ENCODE results near the gene ITIH3.

The ITIH3 gene

DNA sequence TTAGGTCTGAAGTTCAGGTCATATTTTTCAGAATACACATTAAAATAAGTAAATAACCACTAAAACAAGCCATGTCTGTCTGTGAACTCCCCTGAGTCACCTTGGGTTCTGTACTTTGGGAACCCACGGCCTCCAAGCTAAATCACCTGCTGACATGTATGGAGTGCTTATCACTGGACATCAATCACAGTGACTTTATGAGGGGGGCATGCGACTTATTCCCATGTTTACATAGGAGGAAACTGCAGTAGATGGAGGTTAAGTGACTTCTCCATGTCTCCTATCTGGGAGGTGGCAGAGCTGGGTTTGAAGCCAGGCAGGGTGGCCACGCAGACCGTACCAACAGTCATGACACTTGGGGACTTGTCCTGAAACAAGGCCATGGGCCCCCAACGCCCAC, 27.8 kb downstream of the ITIH3 start:
- Mint-ChIP-seq H3K4me3 (no peak overlapping the region), H3K36me3 (peaks cover 3% of the 10 kb centered on the region), H3K4me1 (ENCODE audit: low read depth) (no peaks in the 10 kb centered on the region), H3K27ac (no peak overlapping the region), H3K9me3 (ENCODE audit: low read depth) (no peaks in the 10 kb centered on the region), H3K27me3 (no peaks in the 10 kb centered on the region)

DNA sequence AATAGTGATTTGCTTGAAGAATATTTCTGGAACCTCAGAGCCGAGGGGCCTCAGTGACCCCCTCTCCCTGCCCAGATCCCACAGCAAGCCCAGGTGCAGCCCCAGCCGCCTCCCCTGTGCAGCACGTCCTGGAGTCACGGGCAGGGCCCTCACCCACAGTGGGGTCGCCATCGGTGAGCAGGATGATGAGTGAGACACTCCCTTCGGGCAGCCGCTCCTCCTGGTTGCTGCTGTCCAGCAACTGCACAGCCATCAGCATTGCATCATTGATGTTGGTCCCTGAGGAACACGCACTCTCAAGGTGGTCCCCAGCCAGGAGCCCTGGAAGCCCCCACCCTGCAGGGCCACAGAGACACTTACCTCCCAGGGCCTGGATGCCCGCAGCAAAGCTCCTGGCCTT, 29.4 kb downstream of the ITIH3 start:
- H3K27ac Mint-ChIP-seq: no peak overlapping the region
- peaks cover 3% of the 10 kb centered on the region for H3K36me3 Mint-ChIP-seq
- no peaks in the 10 kb centered on the region for H3K27me3 Mint-ChIP-seq

DNA sequence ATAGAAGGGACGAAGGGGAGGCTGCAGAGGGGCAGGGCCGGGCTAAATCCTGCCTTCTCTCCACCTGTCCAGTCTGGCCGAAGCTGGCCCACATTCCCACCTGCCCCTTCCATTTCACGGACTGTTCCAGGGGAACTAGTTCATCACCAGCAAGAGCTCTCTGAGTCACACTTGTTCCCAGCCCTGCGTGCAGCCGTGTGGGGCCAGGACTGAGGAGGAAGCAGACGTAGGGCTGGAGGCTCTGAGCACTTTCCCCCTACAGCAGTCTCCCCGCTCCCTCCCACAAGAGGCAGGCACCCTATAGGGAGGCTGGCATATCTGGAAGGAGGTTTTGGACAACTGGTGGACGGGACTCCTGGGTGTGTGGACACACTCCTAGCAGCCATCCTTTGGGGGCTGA, 32.8 kb downstream of the ITIH3 start:
- no peaks in the 10 kb centered on the region for H3K4me1 Mint-ChIP-seq (ENCODE audit: low read depth)
- H3K9me3 Mint-ChIP-seq (ENCODE audit: low read depth): no peaks in the 10 kb centered on the region
- H3K4me3 Mint-ChIP-seq: no peak overlapping the region
- H3K27me3 Mint-ChIP-seq: no peaks in the 10 kb centered on the region
- no peak overlapping the region for H3K27ac Mint-ChIP-seq
- H3K36me3 Mint-ChIP-seq: peaks cover 3% of the 10 kb centered on the region

More for the DNA sequence above, 29.4 kb downstream of the ITIH3 start:
- Mint-ChIP-seq H3K9me3 (ENCODE audit: low read depth) (no peaks in the 10 kb centered on the region), H3K4me1 (ENCODE audit: low read depth) (no peaks in the 10 kb centered on the region), H3K4me3 (no peak overlapping the region)

DNA sequence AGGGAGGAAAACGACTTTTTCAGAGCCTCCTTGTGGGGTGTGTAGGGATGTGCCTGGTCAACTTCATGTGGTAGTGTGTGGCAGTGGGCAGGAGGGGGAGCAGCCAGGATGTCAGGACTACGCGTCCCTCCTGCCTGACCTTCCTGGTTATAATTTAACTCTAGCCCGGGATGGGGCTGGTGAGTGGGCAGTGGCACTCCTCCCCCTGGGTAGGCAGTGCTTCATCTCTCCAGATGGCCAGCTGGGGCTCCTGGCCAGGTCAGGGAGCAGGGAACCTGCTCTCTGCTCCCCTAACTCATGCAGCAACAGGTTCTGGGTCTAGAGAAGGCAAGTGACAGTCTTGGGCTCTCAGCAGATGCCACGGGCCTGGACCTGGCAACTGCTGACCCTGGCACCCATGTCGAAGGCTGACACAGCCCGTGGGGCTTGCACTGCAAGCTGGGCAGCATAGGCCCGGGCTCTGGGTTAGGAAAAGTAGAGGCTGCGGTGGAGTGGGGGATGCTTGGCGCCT, 33.3 kb downstream of the ITIH3 start:
- H3K4me1 Mint-ChIP-seq (ENCODE audit: low read depth): no peaks in the 10 kb centered on the region
- no peak overlapping the region for H3K27ac Mint-ChIP-seq
- H3K36me3 Mint-ChIP-seq: peaks cover 3% of the 10 kb centered on the region
- H3K27me3 Mint-ChIP-seq: no peaks in the 10 kb centered on the region
- no peak overlapping the region for H3K4me3 Mint-ChIP-seq
- no peaks in the 10 kb centered on the region for H3K9me3 Mint-ChIP-seq (ENCODE audit: low read depth)

DNA sequence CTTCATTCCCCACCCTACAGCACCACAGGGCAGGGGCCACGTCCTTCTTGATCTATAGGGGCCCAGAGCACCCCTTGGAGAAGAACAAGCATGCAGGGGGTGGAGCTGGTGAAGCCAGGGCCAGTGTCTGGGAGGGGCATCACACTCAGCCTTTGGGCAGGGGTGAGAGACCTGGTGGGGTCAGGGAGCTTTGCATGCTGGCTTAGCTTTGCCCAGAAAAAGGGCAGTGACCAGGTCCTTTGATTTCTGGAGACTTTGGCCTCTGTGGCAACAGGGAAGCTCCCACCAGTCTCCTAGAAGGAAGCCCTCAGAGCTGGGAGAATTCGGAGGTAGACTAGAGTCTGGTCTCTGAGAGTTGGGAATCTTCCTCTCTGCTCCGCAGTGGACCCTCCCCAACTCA, 34.9 kb downstream of the ITIH3 start:
- H3K4me1 Mint-ChIP-seq (ENCODE audit: low read depth): no peaks in the 10 kb centered on the region

DNA sequence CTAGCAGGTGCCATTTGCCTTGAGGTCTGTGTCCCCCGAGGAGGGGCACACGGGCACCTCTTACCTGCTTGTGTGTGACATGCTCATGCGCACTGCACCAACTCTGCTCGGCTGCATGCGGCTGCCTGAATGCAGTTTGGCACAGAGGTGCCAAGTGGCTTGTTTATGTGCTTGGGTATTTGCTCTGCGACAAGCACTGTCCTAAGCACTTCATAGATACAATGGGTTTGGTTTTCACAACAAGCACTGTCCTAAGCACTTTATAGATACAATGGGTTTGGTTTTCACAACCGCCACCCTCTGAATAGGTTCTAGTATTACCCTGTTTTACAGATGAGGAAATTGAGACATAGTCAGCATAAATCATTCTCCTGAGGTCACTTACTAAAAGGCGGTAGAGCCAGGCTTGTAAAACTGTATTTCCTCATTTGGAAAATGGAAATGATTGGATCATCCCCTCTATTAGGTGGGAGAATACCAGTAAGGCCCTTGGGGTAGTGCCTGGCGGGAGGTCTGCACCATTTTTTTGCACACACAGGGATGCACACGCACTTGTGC, 35.4 kb downstream of the ITIH3 start:
- H3K4me3 Mint-ChIP-seq: no peak overlapping the region
- H3K27ac Mint-ChIP-seq: no peak overlapping the region
- H3K27me3 Mint-ChIP-seq: no peaks in the 10 kb centered on the region
- no peaks in the 10 kb centered on the region for H3K4me1 Mint-ChIP-seq (ENCODE audit: low read depth)
- H3K36me3 Mint-ChIP-seq: peaks cover 1% of the 10 kb centered on the region
- H3K9me3 Mint-ChIP-seq (ENCODE audit: low read depth): no peaks in the 10 kb centered on the region

More for the DNA sequence above, 34.9 kb downstream of the ITIH3 start:
- H3K36me3 Mint-ChIP-seq: peaks cover 3% of the 10 kb centered on the region
- no peaks in the 10 kb centered on the region for H3K9me3 Mint-ChIP-seq (ENCODE audit: low read depth)
- H3K27me3 Mint-ChIP-seq: no peaks in the 10 kb centered on the region
- no peak overlapping the region for H3K27ac Mint-ChIP-seq
- H3K4me3 Mint-ChIP-seq: no peak overlapping the region

DNA sequence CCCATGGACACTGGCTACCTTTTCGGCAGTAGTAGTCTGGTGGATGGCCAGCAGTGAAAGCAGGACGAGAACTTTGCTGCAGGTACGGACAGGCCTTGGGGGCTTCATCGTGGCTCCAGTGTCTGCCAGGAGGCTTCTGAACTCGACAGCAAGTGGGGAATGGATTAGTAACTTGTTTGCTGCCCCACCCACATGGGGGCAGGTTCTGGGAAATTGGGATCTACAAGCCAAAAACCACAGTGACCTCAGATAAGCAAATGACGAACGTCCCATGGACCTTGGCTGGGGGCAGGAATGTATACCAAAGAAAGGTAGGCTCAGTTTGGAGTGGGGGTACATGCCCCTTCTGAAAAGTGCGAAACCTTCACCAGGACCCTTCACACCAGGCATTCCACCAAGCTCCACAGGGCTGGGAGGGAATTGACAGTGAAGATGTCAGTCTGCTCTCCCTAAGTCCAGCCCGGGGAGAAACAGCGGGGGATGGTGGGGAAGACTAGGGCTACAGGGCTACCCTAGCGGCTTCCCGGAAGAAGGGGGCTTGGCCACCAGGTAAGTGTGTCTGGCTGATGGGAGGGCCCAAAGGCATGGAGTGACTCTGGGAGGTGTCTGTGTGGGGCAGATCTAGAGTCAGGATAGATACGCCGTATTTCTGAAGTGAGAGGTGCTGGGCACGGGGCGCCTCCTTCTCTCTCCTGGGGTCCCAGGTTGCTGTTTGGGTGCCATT, 36.1 kb downstream of the ITIH3 start, which contains the start of gene ITIH4:
TSS of gene ITIH4 (minus strand) at position 138 of the 724 bp plus-strand sequence. CDS start at position 108, 30 bp downstream.
- no peaks in the 10 kb centered on the region for H3K9me3 Mint-ChIP-seq (ENCODE audit: low read depth)
- H3K27ac Mint-ChIP-seq: no peak within 1 kb of the TSS
- H3K4me1 Mint-ChIP-seq (ENCODE audit: low read depth): no peaks in the 10 kb centered on the region
- no peaks in the 10 kb centered on the region for H3K27me3 Mint-ChIP-seq
- no peaks in the 10 kb centered on the region for H3K36me3 Mint-ChIP-seq
- H3K4me3 Mint-ChIP-seq: no peak within 1 kb of the TSS

DNA sequence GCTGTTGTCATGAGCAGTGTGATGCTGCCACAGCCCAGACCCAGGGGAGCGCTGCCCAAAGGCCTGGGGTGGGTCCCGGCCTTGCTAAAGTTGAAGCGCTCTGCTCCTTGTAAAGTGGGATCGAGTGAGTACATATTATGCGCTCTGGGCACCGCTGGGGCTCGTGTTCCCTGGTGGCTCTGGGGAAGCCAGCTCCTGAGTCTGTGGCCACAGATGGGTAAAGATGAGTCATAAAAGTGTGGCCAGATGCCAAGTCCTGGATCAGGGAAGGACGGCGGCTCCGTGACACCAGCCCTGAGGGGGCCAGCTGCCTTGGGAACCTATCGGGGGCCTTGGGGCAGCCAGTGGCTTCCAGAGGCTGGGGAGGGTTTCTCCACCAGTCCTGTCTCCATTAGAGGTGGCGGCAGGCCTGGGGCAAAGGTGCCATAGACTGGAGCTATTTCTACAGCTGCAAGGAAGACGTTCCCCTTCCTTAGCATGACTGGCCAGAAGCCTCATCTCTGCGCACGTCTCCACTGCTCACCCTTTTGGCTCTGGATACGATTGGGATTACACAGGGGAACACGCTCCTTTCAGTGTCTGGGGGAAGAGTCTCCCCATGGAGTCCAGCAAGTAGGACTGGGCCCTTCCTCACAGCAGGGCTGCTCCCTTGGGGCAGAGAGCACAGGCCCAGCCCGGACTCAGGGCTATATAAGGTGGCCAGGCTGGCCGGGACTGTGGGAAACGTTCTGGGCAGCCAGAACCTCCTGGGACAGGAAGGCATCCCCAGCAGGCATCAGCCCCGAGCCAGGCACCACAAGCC, 37.1 kb downstream of the ITIH3 start:
- no peak overlapping the region for H3K27ac Mint-ChIP-seq
- no peak overlapping the region for H3K4me3 Mint-ChIP-seq

DNA sequence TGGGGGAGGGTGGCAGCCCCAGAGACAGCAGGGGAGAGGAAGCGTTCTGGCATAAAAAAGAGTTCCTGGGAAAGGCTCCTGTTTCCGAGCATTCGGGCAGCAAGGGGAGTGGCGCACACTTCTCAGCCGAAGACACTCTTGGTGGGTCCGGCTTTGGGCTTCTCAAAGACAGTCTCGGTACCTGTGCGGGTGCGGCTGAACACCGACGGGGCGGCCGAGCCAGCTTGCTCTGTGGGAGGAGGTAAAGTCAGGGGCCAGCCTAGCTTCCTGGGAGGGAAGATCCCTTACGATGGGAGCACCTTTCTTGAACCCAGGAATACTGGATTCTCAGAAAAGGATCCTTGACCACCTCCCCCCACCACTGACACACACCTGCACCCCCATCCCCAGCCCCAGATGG, 38.6 kb downstream of the ITIH3 start:
- Mint-ChIP-seq H3K4me3 (no peak overlapping the region), H3K36me3 (no peaks in the 10 kb centered on the region), H3K27ac (no peak overlapping the region), H3K27me3 (no peaks in the 10 kb centered on the region), H3K4me1 (ENCODE audit: low read depth) (peaks cover 4% of the 10 kb centered on the region), H3K9me3 (ENCODE audit: low read depth) (no peaks in the 10 kb centered on the region)

More for the DNA sequence above, 37.1 kb downstream of the ITIH3 start:
- H3K27me3 Mint-ChIP-seq: no peaks in the 10 kb centered on the region
- no peaks in the 10 kb centered on the region for H3K9me3 Mint-ChIP-seq (ENCODE audit: low read depth)
- no peaks in the 10 kb centered on the region for H3K36me3 Mint-ChIP-seq
- H3K4me1 Mint-ChIP-seq (ENCODE audit: low read depth): no peaks in the 10 kb centered on the region

DNA sequence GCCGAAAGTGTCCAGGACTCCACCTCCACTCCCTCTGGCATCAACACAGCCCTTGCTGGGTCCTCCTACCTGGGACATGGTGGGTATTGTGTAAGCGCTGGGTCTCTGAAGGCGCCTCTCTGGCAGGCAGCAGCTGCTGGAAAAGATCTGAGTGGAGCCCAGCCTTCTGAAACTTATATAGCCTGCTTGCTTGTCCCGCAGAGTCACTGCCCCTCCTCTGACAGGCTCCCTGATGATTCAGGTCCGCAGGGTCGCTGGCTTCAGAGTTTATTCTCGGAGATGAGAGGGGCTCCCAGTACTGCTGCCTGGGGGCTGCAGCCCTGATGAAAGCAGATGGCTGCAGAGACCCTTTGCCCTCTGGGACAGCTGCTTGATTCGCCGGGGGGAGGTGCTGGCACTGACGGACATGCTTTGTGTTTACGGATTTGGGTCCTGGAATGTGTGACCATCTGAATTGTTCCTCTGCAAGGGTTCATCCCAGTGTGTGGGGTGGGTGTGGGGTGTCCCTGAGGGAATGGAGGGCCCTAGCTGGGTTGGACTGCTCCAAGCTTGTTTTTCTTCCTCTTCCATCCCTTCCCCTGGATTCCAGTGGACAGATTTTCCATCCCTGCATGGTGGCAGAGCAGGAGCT, 40.4 kb downstream of the ITIH3 start, which contains the start of gene MUSTN1:
TSS of gene MUSTN1 (minus strand) at position 149 of the 631 bp plus-strand sequence. CDS start at position 78, 71 bp downstream.
- Mint-ChIP-seq H3K9me3 (ENCODE audit: low read depth) (no peaks in the 10 kb centered on the region), H3K4me3 (no peak within 1 kb of the TSS)

DNA sequence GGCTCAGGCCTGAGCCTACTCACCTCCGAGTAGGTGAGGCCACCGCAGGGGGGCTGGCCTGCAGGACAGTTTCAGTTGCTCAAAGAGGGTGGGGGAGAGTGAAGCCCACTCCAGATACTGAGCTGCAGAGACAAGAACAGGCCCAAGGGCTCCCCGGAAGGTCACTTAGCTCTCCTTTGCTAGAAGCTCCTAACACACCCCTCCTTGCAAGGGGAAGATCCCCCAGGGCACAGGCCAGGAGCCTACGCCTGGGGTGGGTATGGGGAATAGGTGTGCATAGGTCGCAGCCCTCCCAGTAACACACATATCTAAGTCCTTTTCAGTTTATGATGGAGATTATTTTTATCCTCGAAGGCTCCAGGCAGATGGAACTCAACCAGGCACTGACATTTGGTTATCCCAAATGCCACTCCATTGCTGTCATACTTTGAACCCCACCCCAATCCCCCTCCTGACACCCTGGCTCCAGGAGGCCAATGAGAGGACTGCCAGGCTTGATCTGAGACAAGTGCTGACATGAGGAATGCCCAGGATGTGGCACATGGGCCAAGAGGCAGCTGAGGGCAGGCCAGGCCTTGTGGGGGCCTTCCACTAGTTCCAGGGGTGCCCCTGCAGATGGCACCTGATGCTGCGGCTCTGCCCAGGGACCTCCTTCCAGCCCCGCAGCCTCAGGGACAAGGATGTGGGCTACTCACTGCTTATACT, 41.3 kb downstream of the ITIH3 start:
- no peaks in the 10 kb centered on the region for H3K36me3 Mint-ChIP-seq
- H3K4me3 Mint-ChIP-seq: no peak overlapping the region
- H3K9me3 Mint-ChIP-seq (ENCODE audit: low read depth): no peaks in the 10 kb centered on the region
- H3K4me1 Mint-ChIP-seq (ENCODE audit: low read depth): peaks cover 16% of the 10 kb centered on the region
- H3K27ac Mint-ChIP-seq: no peak overlapping the region
- no peaks in the 10 kb centered on the region for H3K27me3 Mint-ChIP-seq

More for the DNA sequence above, 40.4 kb downstream of the ITIH3 start, which contains the start of gene MUSTN1:
- Mint-ChIP-seq H3K27me3 (no peaks in the 10 kb centered on the region), H3K4me1 (ENCODE audit: low read depth) (peaks cover 16% of the 10 kb centered on the region), H3K36me3 (no peaks in the 10 kb centered on the region), H3K27ac (no peak within 1 kb of the TSS)

DNA sequence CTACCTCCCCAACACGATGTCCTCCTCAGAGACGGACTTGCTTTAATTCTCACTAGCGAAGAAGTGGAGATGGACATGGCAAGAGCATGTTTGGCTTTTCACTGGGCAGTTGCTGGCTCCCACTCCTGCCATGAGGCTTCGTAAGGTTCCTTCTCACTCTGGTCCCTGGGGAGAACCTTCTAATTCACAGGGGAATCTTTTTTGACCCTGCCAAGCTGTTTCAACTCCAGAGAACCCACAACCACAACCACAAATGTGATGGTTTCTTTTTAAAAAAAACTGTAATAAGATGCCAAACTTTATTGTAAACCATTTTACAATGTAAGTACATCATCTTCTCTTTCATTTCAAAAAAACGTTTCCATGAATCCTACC, 41.9 kb downstream of the ITIH3 start:
- no peak overlapping the region for H3K4me3 Mint-ChIP-seq
- no peaks in the 10 kb centered on the region for H3K36me3 Mint-ChIP-seq
- H3K9me3 Mint-ChIP-seq (ENCODE audit: low read depth): no peaks in the 10 kb centered on the region
- no peaks in the 10 kb centered on the region for H3K27me3 Mint-ChIP-seq
- peaks cover 16% of the 10 kb centered on the region for H3K4me1 Mint-ChIP-seq (ENCODE audit: low read depth)
- no peak overlapping the region for H3K27ac Mint-ChIP-seq

DNA sequence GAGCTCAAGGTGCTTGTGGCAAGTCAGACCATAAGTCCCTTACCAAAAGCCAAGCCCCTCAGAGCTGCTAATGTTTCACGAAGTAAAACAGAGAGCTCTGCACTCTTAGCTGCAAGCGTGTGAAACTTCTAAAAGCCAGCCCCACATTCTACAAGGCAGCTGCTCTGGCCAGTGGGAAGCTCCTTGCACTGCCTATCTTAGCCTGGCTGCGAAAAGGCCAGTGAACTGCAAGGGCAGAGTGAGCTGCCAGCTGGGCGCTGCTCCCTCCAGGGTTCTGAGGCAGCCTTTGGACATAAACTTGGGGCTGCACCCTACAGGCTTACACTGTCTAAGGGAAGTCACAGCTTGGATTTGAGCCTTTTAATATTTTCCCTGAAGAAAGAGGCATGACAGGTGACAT, 42.4 kb downstream of the ITIH3 start:
- Mint-ChIP-seq H3K4me1 (ENCODE audit: low read depth) (peaks cover 16% of the 10 kb centered on the region), H3K4me3 (no peak overlapping the region), H3K36me3 (no peaks in the 10 kb centered on the region), H3K9me3 (ENCODE audit: low read depth) (no peaks in the 10 kb centered on the region), H3K27ac (no peak overlapping the region), H3K27me3 (no peaks in the 10 kb centered on the region)

DNA sequence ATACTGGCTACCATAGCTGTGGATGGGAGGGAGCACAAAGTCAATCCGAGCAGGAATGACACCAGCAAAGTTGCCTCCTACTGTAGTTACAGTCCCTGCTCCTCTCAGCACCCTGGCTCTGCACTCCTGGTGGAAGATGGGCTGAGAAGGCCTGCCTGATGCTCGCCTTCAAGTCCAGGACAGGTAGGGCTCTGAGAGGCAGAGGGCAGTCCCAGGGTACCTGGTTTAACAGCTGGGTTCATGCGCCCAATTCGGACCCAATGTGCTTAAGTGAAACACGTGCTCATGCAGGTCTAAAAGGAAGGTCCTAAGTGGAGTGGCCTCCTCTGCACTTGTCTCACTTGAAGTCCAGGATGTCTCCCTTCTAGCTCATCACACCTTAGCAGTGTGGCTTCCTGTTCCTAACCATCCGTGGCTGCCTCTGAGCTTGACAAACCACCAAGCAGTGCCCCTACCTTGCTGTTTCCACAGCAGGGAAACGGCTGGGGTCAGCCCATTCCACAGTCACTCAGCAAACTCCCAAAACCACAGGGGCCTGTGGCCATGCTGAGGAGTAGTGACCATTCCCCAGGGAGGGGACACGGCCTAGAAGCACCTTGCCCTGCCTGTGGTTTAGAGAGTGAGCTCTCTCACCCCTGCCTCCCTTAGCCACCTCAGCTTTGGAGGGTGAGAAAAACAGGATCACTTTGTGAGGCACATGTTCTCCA, 44.1 kb downstream of the ITIH3 start:
- H3K9me3 Mint-ChIP-seq (ENCODE audit: low read depth): no peaks in the 10 kb centered on the region
- H3K4me3 Mint-ChIP-seq: no peak overlapping the region
- H3K27me3 Mint-ChIP-seq: no peaks in the 10 kb centered on the region
- no peaks in the 10 kb centered on the region for H3K36me3 Mint-ChIP-seq
- H3K27ac Mint-ChIP-seq: no peak overlapping the region
- H3K4me1 Mint-ChIP-seq (ENCODE audit: low read depth): peaks cover 16% of the 10 kb centered on the region

Data from activated naive CD8-positive, alpha-beta T cell (primary cell).